HCT116 (cell line): ENCODE results near the gene NHLRC1. TPM values are rescaled to one million over a fixed set of nuclear protein-coding genes. Genes with fewer than 3 reads are reported as not detected.

Experiments
- ATAC-seq: fragments of 200-7000 bp; cut with Tn5 transposase; 2 replicates; pipeline ENCODE4 v1.9.1; 2020; ENCODE audit warnings: mild to moderate bottlenecking, moderate library complexity
- BruUV-seq: library from RNA; stranded (reverse); fragments of 400-500 nt; replicated peaks from 2 replicates; lab custom pipeline; 2021; lab: Mats Ljungman, UMichigan
- CTCF ChIA-PET: fragments of 300-600 bp; sonication (Branson Sonifier 250); formaldehyde crosslinking; loops from one replicate; lab custom pipeline; 2021; ENCODE audit warnings: antibody characterized with exemption; lab: Charles Lee
- POLR2A ChIA-PET: fragments of 300-600, 350-600 bp; sonication (Branson Sonifier 250); formaldehyde crosslinking; loops from one replicate; lab custom pipeline; 2021; ENCODE audit warnings: antibody characterized with exemption; lab: Charles Lee
- RAD21 ChIA-PET, 2 experiments: fragments of 300-600 bp; sonication (Branson Sonifier 250); formaldehyde crosslinking; loops; one replicate each; lab custom pipeline; 2023; ENCODE audit warnings: low total read pairs in 2 of 2; ENCODE audit not compliant: uncharacterized antibody in 2 of 2, unreplicated experiment in 2 of 2, low non-redundant PET in 1 of 2; lab: Charles Lee
- DNase-seq: peaks from one replicate; pipeline ENCODE4 v3.0.0-alpha.2; 2010; ENCODE audit warnings: low read depth, low spot score
- H2AFZ ChIP-seq: fragments of 200-600 bp; shearing (Covaris generic), sonication (generic); 2 replicates; pipeline ENCODE4 v1.6.1; 2017; ENCODE audit warnings: low read depth, mixed run types, mixed read lengths, antibody characterized with exemption, low read length; ENCODE audit not compliant: poor library complexity, severe bottlenecking
- H3K27ac ChIP-seq: 2 replicates; pipeline ENCODE4 v1.5.1; 2012; ENCODE audit warnings: low read depth, low read length
- H3K27me3 ChIP-seq: fragments of 200-600 bp; sonication (generic); 2 replicates; pipeline ENCODE4 v1.6.1; 2016; ENCODE audit warnings: mixed run types, low read length, mixed read lengths; ENCODE audit not compliant: insufficient read depth
- H3K36me3 ChIP-seq, 2 experiments: fragments of 200-500 bp in 1 of 2; fragments of 200-600 bp in 1 of 2; sonication (Bioruptor generic) in 1 of 2; sonication (generic) in 1 of 2; 2 replicates each; pipeline versions ENCODE4 v1.5.1 to v1.6.1; 2014 to 2016; ENCODE audit warnings: low read length in 2 of 2, inconsistent platforms in 1 of 2, mixed read lengths in 1 of 2, mixed run types in 1 of 2; ENCODE audit not compliant: insufficient read depth in 2 of 2, control insufficient read depth in 1 of 2
- H3K4me1 ChIP-seq, 2 experiments: fragments of 200-600 bp in 1 of 2; sonication (generic) in 1 of 2; 2 replicates each; pipeline versions ENCODE4 v1.5.1 to v1.6.1; 2012 to 2017; ENCODE audit warnings: low read length in 2 of 2, inconsistent platforms in 1 of 2, mild to moderate bottlenecking in 1 of 2, mixed read lengths in 1 of 2, mixed run types in 1 of 2, moderate library complexity in 1 of 2; ENCODE audit not compliant: insufficient read depth in 2 of 2, control insufficient read depth in 1 of 2
- H3K4me2 ChIP-seq: fragments of 200-600 bp; sonication (generic); 2 replicates; pipeline ENCODE4 v1.6.1; 2017; ENCODE audit warnings: mixed run types, low read length, mixed read lengths
- H3K4me3 ChIP-seq, 2 experiments: fragments of 200-600 bp in 1 of 2; sonication (generic) in 1 of 2; replicated peaks in 1 of 2; 2 replicates each; pipeline ENCODE4 v1.5.1; 2011 to 2016; ENCODE audit warnings: low read length in 2 of 2, control low read depth in 1 of 2, low read depth in 1 of 2, mild to moderate bottlenecking in 1 of 2, mixed read lengths in 1 of 2, mixed run types in 1 of 2
- H3K79me2 ChIP-seq: fragments of 200-600 bp; sonication (generic); 2 replicates; pipeline ENCODE4 v1.6.1; 2017; ENCODE audit warnings: mild to moderate bottlenecking, mixed run types, low read length, moderate library complexity, mixed read lengths; ENCODE audit not compliant: insufficient read depth
- H3K9ac ChIP-seq: fragments of 200-600 bp; sonication (generic); 2 replicates; pipeline ENCODE4 v1.6.1; 2016; ENCODE audit warnings: low read length, mixed read lengths
- H3K9me2 ChIP-seq: fragments of 200-600 bp; sonication (generic), shearing (Covaris generic); 2 replicates; pipeline ENCODE4 v1.6.1; 2017; ENCODE audit warnings: mixed run types, mild to moderate bottlenecking, moderate library complexity; ENCODE audit not compliant: insufficient read depth
- H3K9me3 ChIP-seq, 2 experiments: fragments of 200-500 bp in 1 of 2; fragments of 200-600 bp in 1 of 2; sonication (Bioruptor generic) in 1 of 2; sonication (generic) in 1 of 2; 2 replicates each; pipeline ENCODE4 v1.6.1; 2014 to 2017; ENCODE audit warnings: low read length in 2 of 2, mixed read lengths in 2 of 2, inconsistent platforms in 1 of 2, low read depth in 1 of 2, mild to moderate bottlenecking in 1 of 2, mixed run types in 1 of 2, moderate library complexity in 1 of 2; ENCODE audit not compliant: control insufficient read depth in 1 of 2, insufficient read depth in 1 of 2
- H4K20me1 ChIP-seq: fragments of 200-600 bp; sonication (generic), shearing (Covaris generic); 2 replicates; pipeline ENCODE4 v1.6.1; 2017; ENCODE audit warnings: mixed run types, mild to moderate bottlenecking, moderate library complexity; ENCODE audit not compliant: insufficient read depth
- EZH2 ChIP-seq: fragments of 200-600 bp; sonication (generic); IDR thresholded peaks from 2 replicates; pipeline ENCODE4 v1.6.1; 2017; ENCODE audit warnings: antibody characterized with exemption, mixed run types
- EZH2phosphoT487 ChIP-seq: fragments of 200-600 bp; IDR thresholded peaks from 2 replicates; pipeline ENCODE4 v1.6.1; 2018; ENCODE audit warnings: antibody characterized with exemption, borderline replicate concordance
- POLR2AphosphoS5 ChIP-seq: IDR thresholded peaks from 2 replicates; pipeline ENCODE4 v1.6.1; 2011; ENCODE audit warnings: mild to moderate bottlenecking, low read depth, low read length, moderate library complexity
- SIN3A ChIP-seq: IDR thresholded peaks from 2 replicates; pipeline ENCODE4 v1.6.1; 2012; ENCODE audit warnings: low read depth
- intact Hi-C: fragments of 100-400 bp; cut with micrococcal nuclease; formaldehyde crosslinking; loops from 2 replicates; pipeline ENCODE4 v1.10.0; 2022
- total RNA-seq: library from RNA; stranded (reverse); gene quantifications from one replicate; pipeline ENCODE4 v1.2.1, GENCODE V29; 2021; ENCODE audit not compliant: unreplicated experiment
- TF ChIP-seq, protein P1 (sequence below): IDR thresholded peaks from 2 replicates; pipeline ENCODE4 v1.6.1; 2012; ENCODE audit warnings: low read depth
- TF ChIP-seq, protein P2 (sequence below), 3 experiments: fragments of 200-600 bp in 1 of 3; sonication (generic) in 1 of 3; IDR thresholded peaks in 2 of 3; conservative IDR thresholded peaks in 1 of 3; 2 replicates each; pipeline ENCODE4 v1.5.1; 2012 to 2017; ENCODE audit warnings: low read depth in 2 of 3, low read length in 2 of 3, antibody characterized with exemption in 1 of 3, borderline replicate concordance in 1 of 3, control low read depth in 1 of 3, mild to moderate bottlenecking in 1 of 3, mixed read lengths in 1 of 3, mixed run types in 1 of 3, moderate library complexity in 1 of 3; ENCODE audit not compliant: insufficient read depth in 1 of 3

NHLRC1 gene
- total RNA-seq, 1 experiment from 2014 or later = not detected

DNA sequence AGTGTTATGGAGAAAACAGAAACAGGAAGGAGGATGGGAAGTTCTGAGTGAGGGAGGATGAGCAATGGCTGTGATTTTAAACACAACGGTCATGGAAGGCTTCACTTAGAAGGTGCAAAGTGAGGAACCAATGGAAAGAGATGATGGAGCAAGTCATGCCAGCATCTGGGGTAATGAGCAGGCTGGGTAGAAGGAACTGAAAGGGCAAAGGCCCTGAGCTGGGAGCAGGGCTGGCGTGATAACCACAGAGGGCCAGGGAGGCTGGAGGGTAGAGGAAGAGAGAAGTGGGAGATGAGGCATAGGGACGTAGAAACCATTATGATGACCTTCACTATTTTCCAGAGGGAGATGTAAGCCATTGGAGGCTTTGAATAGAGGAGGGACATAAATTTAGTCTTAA lies 43.6 kb downstream of the NHLRC1 start:
- Histone ChIP-seq H4K20me1 (no peaks in the 10 kb centered on the region), H3K36me3 (no peaks in the 10 kb centered on the region), H3K9me3 (0 out of 4 replicates have a peak, but pooled peaks cover 3 to 5% of the 10 kb centered on the region in 2 experiments), H3K9ac (no peak overlapping the region), H3K4me2 (no peak overlapping the region), H3K9me2 (no peaks in the 10 kb centered on the region), H3K27me3 (no peaks in the 10 kb centered on the region), H3K79me2 (no peaks in the 10 kb centered on the region), H2AFZ (no peak overlapping the region), H3K4me1 (no peaks in the 10 kb centered on the region), H3K4me3 (no peak overlapping the region), H3K27ac (no peak overlapping the region)
- TF ChIP-seq EZH2 (no peak), POLR2AphosphoS5 (no peak), EZH2phosphoT487 (no peak), SIN3A (no peak)
- TF ChIP-seq, protein P1, sequence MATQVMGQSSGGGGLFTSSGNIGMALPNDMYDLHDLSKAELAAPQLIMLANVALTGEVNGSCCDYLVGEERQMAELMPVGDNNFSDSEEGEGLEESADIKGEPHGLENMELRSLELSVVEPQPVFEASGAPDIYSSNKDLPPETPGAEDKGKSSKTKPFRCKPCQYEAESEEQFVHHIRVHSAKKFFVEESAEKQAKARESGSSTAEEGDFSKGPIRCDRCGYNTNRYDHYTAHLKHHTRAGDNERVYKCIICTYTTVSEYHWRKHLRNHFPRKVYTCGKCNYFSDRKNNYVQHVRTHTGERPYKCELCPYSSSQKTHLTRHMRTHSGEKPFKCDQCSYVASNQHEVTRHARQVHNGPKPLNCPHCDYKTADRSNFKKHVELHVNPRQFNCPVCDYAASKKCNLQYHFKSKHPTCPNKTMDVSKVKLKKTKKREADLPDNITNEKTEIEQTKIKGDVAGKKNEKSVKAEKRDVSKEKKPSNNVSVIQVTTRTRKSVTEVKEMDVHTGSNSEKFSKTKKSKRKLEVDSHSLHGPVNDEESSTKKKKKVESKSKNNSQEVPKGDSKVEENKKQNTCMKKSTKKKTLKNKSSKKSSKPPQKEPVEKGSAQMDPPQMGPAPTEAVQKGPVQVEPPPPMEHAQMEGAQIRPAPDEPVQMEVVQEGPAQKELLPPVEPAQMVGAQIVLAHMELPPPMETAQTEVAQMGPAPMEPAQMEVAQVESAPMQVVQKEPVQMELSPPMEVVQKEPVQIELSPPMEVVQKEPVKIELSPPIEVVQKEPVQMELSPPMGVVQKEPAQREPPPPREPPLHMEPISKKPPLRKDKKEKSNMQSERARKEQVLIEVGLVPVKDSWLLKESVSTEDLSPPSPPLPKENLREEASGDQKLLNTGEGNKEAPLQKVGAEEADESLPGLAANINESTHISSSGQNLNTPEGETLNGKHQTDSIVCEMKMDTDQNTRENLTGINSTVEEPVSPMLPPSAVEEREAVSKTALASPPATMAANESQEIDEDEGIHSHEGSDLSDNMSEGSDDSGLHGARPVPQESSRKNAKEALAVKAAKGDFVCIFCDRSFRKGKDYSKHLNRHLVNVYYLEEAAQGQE = no peak
- TF ChIP-seq, protein P2, sequence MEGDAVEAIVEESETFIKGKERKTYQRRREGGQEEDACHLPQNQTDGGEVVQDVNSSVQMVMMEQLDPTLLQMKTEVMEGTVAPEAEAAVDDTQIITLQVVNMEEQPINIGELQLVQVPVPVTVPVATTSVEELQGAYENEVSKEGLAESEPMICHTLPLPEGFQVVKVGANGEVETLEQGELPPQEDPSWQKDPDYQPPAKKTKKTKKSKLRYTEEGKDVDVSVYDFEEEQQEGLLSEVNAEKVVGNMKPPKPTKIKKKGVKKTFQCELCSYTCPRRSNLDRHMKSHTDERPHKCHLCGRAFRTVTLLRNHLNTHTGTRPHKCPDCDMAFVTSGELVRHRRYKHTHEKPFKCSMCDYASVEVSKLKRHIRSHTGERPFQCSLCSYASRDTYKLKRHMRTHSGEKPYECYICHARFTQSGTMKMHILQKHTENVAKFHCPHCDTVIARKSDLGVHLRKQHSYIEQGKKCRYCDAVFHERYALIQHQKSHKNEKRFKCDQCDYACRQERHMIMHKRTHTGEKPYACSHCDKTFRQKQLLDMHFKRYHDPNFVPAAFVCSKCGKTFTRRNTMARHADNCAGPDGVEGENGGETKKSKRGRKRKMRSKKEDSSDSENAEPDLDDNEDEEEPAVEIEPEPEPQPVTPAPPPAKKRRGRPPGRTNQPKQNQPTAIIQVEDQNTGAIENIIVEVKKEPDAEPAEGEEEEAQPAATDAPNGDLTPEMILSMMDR (IDR thresholded peaks at IDR 0.05 in 2 of 3, conservative IDR thresholded peaks at IDR 0.05 in 1 of 3; ENCODE audit: borderline replicate concordance in 1 of 3, insufficient read depth in 1 of 3, low read depth in 2 of 3, low read length in 2 of 3) = no peak
- POLR2A ChIA-PET = no interaction called here
- CTCF ChIA-PET = no interaction called here
- RAD21 ChIA-PET = no interaction called here
- ATAC-seq (no peak), DNase-seq (no peak)
- intact Hi-C loops = no loop called here
- no TSS peak for BruUV-seq
